Epidermal melanocyte (primary cell): Measurements from ENCODE around the gene SPATA13.

Source experiments
- DNase-seq: peaks from one replicate; pipeline ENCODE4 v3.0.0; 2011; ENCODE audit warnings: low spot score; ENCODE audit not compliant: insufficient read length

SPATA13 gene

DNA sequence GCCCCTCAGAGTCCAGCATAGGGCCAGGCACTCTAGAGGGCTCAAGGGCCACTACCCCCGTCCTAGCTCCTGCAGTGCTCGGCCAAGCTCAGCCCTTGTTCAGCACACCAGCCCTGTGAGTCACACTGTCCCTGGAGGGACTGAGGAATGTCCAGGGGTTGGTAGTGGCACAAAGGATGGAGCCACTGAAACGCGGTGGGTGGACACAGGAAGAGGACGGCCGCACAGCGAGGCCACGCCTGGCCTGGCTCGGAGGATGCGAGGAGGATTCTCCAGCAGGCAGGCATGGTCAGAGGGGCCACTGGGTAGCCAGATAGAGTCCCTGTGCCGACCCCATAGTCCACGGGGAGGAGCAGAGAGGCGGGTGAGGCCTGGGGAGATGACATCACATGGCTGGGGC, 194.6 kb downstream of the SPATA13 start:
- no peak for DNase-seq

GRCh38 chr13:24356270-24356669, 195.8 kb downstream of the SPATA13 start:
- DNase-seq, result no peak
